CD14-positive monocyte (primary cell): ENCODE measurements around the gene SNW1. TPM values are rescaled to one million over a fixed set of nuclear protein-coding genes. Genes with fewer than 3 reads are reported as not detected.
"Not testable (repeated sequence)": the region's sequence is repeated elsewhere in the genome, so short reads cannot be mapped to it uniquely, and the experiment has no call there.

Experiments used
- DNase-seq, 3 donors: peaks; one replicate each; pipeline ENCODE4 v3.0.0-alpha.2; 2011 to 2022
- H2AFZ ChIP-seq: 2 replicates; pipeline ENCODE4 v1.6.0; 2012; ENCODE audit warnings: mild to moderate bottlenecking, low read depth, low read length, inconsistent platforms; ENCODE audit not compliant: insufficient read depth, poor library complexity, severe bottlenecking
- H3K27ac ChIP-seq, 2 donors: 1 replicate in 1 of 2; 2 replicates in 1 of 2; pipeline ENCODE4 v1.5.1; 2012 to 2013; ENCODE audit warnings: low read length in 2 of 2, control low read depth in 1 of 2, inconsistent platforms in 1 of 2, low read depth in 1 of 2, mild to moderate bottlenecking in 1 of 2
- H3K27me3 ChIP-seq, 2 donors: one replicate each; pipeline versions ENCODE4 v1.6.0 to v1.6.1; 2011 to 2013; ENCODE audit warnings: low read length in 2 of 2; ENCODE audit not compliant: control insufficient read depth in 2 of 2, insufficient read depth in 2 of 2
- H3K36me3 ChIP-seq, 2 donors: replicated peaks in 1 of 2; 1 replicate in 1 of 2; 2 replicates in 1 of 2; pipeline versions ENCODE4 v1.5.1 to v1.6.1; 2012 to 2013; ENCODE audit warnings: low read length in 2 of 2, control low read depth in 1 of 2, inconsistent platforms in 1 of 2, mild to moderate bottlenecking in 1 of 2; ENCODE audit not compliant: insufficient read depth in 2 of 2, control insufficient read depth in 1 of 2
- H3K4me1 ChIP-seq, 2 donors: 1 replicate in 1 of 2; 2 replicates in 1 of 2; pipeline versions ENCODE4 v1.5.1 to v1.6.1; 2012 to 2013; ENCODE audit warnings: low read length in 2 of 2, control low read depth in 1 of 2, inconsistent platforms in 1 of 2, mild to moderate bottlenecking in 1 of 2, moderate library complexity in 1 of 2; ENCODE audit not compliant: insufficient read depth in 2 of 2, control insufficient read depth in 1 of 2
- H3K4me2 ChIP-seq: replicated peaks from 2 replicates; pipeline ENCODE3; 2012; ENCODE audit warnings: low read length, moderate library complexity, mild to moderate bottlenecking; ENCODE audit not compliant: poor library complexity, severe bottlenecking; ENCODE audit errors: extremely low read depth
- H3K4me3 ChIP-seq, 3 experiments: fragments of 200-600 bp in 1 of 3; sonication (generic) in 1 of 3; replicated peaks in 1 of 3; 1 replicate in 2 of 3; 2 replicates in 1 of 3; pipeline ENCODE4 v1.5.1; 2011 to 2013; ENCODE audit warnings: low read length in 3 of 3, mild to moderate bottlenecking in 3 of 3, control low read depth in 2 of 3, low read depth in 2 of 3, inconsistent platforms in 1 of 3, moderate library complexity in 1 of 3
- H3K79me2 ChIP-seq: 2 replicates; pipeline ENCODE4 v1.6.0; 2012; ENCODE audit warnings: mild to moderate bottlenecking, control low read depth, inconsistent platforms, low read length, moderate library complexity; ENCODE audit not compliant: insufficient read depth
- H3K9ac ChIP-seq: 2 replicates; pipeline ENCODE4 v1.6.0; 2017; ENCODE audit warnings: low read length, mild to moderate bottlenecking; ENCODE audit not compliant: insufficient read depth, poor library complexity, severe bottlenecking
- H3K9me3 ChIP-seq, 2 donors: replicated peaks in 1 of 2; 1 replicate in 1 of 2; 2 replicates in 1 of 2; pipeline versions ENCODE4 v1.5.1 to v1.6.1; 2012 to 2013; ENCODE audit warnings: low read length in 2 of 2, control low read depth in 1 of 2; ENCODE audit not compliant: control insufficient read depth in 1 of 2, insufficient read depth in 1 of 2
- H4K20me1 ChIP-seq: 2 replicates; pipeline ENCODE4 v1.6.0; 2012; ENCODE audit warnings: mild to moderate bottlenecking, low read length, control low read depth, moderate library complexity; ENCODE audit not compliant: insufficient read depth
- H3K27ac Mint-ChIP-seq, 7 donors: one replicate each; pipeline ENCODE4 v1.8.0; 2020; ENCODE audit warnings: mild to moderate bottlenecking in 7 of 7, mixed read lengths in 7 of 7, moderate library complexity in 6 of 7, inconsistent platforms in 2 of 7
- H3K27me3 Mint-ChIP-seq, 3 donors: one replicate each; pipeline ENCODE4 v1.8.0; 2021 to 2022; ENCODE audit warnings: low read depth in 3 of 3, mild to moderate bottlenecking in 3 of 3, mixed read lengths in 3 of 3, moderate library complexity in 3 of 3, inconsistent platforms in 1 of 3
- H3K36me3 Mint-ChIP-seq, 2 donors: one replicate each; pipeline ENCODE4 v1.8.0; 2020; ENCODE audit warnings: mixed read lengths in 2 of 2, inconsistent platforms in 1 of 2, mild to moderate bottlenecking in 1 of 2
- H3K4me1 Mint-ChIP-seq: one replicate; pipeline ENCODE4 v1.8.0; 2020; ENCODE audit warnings: mild to moderate bottlenecking, mixed read lengths
- H3K4me3 Mint-ChIP-seq, 2 donors: one replicate each; pipeline ENCODE4 v1.8.0; 2020; ENCODE audit warnings: mild to moderate bottlenecking in 2 of 2, mixed read lengths in 2 of 2, moderate library complexity in 1 of 2
- H3K9me3 Mint-ChIP-seq, 7 donors: one replicate each; pipeline ENCODE4 v1.8.0; 2020 to 2022; ENCODE audit warnings: mixed read lengths in 7 of 7, mild to moderate bottlenecking in 6 of 7, moderate library complexity in 6 of 7, inconsistent platforms in 2 of 7
- CTCF ChIP-seq: fragments of 200-600 bp; IDR thresholded peaks from one replicate; pipeline ENCODE4 v1.8.0; 2022; ENCODE audit warnings: antibody characterized with exemption, mild to moderate bottlenecking
- WGBS: methylation state at CpG from one replicate; pipeline ENCODE4 v1.1.5; 2013; ENCODE audit warnings: missing lambda C conversion rate; ENCODE audit not compliant: insufficient coverage; 5-methylcytosine and 5-hydroxymethylcytosine counted together
- intact Hi-C, 2 donors: fragments of 100-400 bp; cut with micrococcal nuclease; formaldehyde crosslinking; loops; one replicate each; pipeline versions ENCODE4 v1.15.0 to v1.15.1; 2023
- polyA plus RNA-seq, 3 donors: library from polyadenylated mRNA; depleted of rRNA in 1 of 3; unstranded in 2 of 3; stranded (reverse) in 1 of 3; fragments of 300-500 nt in 2 of 3; fragments of >200 nt in 1 of 3; fragmentation: Illumina TruSeq in 2 of 3; gene quantifications; 1 replicate in 2 of 3; 2 replicates in 1 of 3; pipeline ENCODE4 v1.2.3, GENCODE V29; 2012 to 2021

SNW1 gene
- polyA plus RNA-seq, 3 donors = 17.4 to 74.6 (median 50.6) TPM

DNA sequence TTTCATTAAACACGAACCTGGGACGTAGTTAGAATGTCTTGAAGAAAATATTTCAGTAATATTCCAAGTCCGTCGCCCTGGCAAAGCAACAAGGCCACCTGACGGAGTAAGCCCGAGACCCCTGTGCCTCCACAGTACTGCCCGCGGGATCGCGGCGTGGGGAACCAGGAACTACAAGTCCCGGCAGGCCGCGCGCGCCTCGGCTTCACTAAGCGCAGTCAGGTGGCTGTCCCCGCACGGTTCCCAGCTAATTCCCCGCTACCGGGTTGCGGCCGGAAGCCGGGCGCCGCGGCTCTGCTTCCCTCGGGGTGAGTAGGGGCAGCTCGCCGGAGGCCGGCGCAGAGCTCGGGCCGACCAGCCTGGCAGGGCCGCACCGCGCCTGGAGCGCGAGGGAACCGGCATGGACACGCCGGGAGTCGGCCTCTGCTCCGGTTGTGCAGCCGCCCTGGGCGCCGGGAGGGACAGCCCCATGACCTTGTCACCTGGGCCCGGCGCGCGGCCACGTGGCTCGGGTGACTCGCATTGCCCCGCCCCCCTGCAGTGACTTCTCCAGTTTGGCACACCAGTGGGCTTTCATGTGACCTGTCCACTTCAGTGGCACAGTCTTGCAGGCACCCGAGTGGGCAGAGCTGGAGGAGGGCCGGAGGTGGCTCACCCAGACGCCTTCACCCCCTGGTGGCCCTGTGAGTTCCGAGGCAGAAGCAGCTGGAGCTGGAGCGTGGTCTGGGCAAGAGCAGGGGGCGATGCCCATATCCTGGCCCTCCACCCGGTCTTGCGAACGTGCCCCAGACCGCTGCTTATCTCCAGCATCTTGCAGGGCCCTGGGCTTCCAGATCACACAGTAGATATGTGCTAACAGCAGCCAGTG, 39.1 kb upstream of the SNW1 start, which contains the start of gene ADCK1:
ADCK1 (plus strand) TSS at position 247 of the 868 bp plus-strand sequence. CDS start 18,870 bp downstream, outside the sequence.
- peak within 1 kb of the TSS; percentile 84 to 93 for H3K4me3 Mint-ChIP-seq
- peak within 1 kb of the TSS; percentile 63 to 86 for H3K27ac ChIP-seq
- H3K4me1 Mint-ChIP-seq = peaks cover 11% of the 10 kb centered on the region

DNA sequence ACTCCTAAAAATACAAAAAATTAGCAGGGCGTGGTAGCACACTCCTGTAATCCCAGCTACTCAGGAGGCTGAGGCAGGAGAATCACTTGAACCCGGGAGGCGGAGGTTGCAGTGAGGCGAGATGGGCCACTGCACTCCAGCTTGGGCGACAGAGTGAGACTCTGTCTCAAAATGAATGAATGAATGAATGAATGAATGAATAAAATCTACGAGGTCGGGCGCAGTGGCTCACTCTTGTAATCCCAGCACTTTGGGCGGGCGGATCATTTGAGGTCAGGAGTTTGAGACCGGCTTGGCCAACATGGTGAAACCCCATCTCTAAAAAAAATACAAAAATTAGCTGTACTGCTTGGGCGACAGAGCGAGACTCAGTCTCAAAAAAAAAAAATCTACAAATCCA, 38.5 kb upstream of the SNW1 start:
- DNase-seq, H3K9me3 ChIP-seq, H3K36me3 ChIP-seq, intact Hi-C loops, H4K20me1 ChIP-seq, H3K79me2 ChIP-seq, H3K36me3 Mint-ChIP-seq, H3K27me3 ChIP-seq, H3K27me3 Mint-ChIP-seq, H3K9me3 Mint-ChIP-seq: not testable (repeated sequence)
- Mint-ChIP-seq H3K27ac (peak overlapping the region in 6 of 7 donors; percentile 68 to 94 (median 82)), H3K4me1 (peaks cover 11% of the 10 kb centered on the region), H3K4me3 (peak overlapping the region; percentile 84 to 93)
- H3K4me1 ChIP-seq = peaks cover 9 to 11% of the 10 kb centered on the region in 2 donors
- peak overlapping the region; percentile 57 to 81 (median 60) for H3K4me3 ChIP-seq
- WGBS = 89% methylated on average over 7 of the region's 13 CpGs
- peak overlapping the region; percentile 1 to 86 for H3K27ac ChIP-seq
- H3K4me2 ChIP-seq = peak overlapping the region; percentile 73
- H2AFZ ChIP-seq = peak overlapping the region; percentile 85
- peak overlapping the region; percentile 82 for H3K9ac ChIP-seq

More for the DNA sequence above, 39.1 kb upstream of the SNW1 start, which contains the start of gene ADCK1:
- Mint-ChIP-seq H3K27ac (peak within 1 kb of the TSS; percentile 80 to 95 (median 91)), H3K9me3 (peaks cover 0 to 2% (median 0%) of the 10 kb centered on the region in 7 donors), H3K36me3 (no peaks in the 10 kb centered on the region), H3K27me3 (peaks cover 0 to 5% (median 2%) of the 10 kb centered on the region in 3 donors)
- intact Hi-C loops = loop anchor here (5.0 kb wide), 1 partner anchor 38 kb away; the partner anchor contains the start of gene SNW1 (in 2 of the 2)
- no peaks in the 10 kb centered on the region for H3K79me2 ChIP-seq
- no peaks in the 10 kb centered on the region for H3K9me3 ChIP-seq
- H4K20me1 ChIP-seq = no peaks in the 10 kb centered on the region
- WGBS = under 1% methylated on average over 64 of the region's 66 CpGs
- peak within 1 kb of the TSS; percentile 73 for H3K4me2 ChIP-seq
- peak; percentile 86 to 90 (median 88) for DNase-seq
- no peaks in the 10 kb centered on the region for H3K36me3 ChIP-seq
- H3K27me3 ChIP-seq = no peaks in the 10 kb centered on the region
- H3K4me3 ChIP-seq = peak within 1 kb of the TSS; percentile 57 to 81 (median 60)
- TF ChIP-seq CTCF = no peak
- peak within 1 kb of the TSS; percentile 85 for H2AFZ ChIP-seq
- H3K9ac ChIP-seq = peak within 1 kb of the TSS; percentile 82
- H3K4me1 ChIP-seq = peaks cover 9 to 11% of the 10 kb centered on the region in 2 donors
